SK-N-SH (cell line): Measurements from ENCODE around the gene CD320. TPM values are rescaled to one million over a fixed set of nuclear protein-coding genes. Genes with fewer than 3 reads are reported as not detected.

Source experiments
- CTCF ChIA-PET: fragments of 300-600, 350-600 bp; formaldehyde crosslinking; extraction: SDS; loops from one replicate; lab custom pipeline; 2021; lab: Yijun Ruan, JAX
- POLR2A ChIA-PET: fragments of 350-600 bp; sonication (Branson Sonifier 250); formaldehyde crosslinking; extraction: SDS; loops from one replicate; lab custom pipeline; 2020; ENCODE audit warnings: antibody characterized with exemption, inconsistent platforms; lab: Yijun Ruan, JAX
- DNase-seq: peaks from one replicate; pipeline ENCODE4 v3.0.0; 2012
- H2AFZ ChIP-seq: fragments of 200-600 bp; sonication (generic); 2 replicates; pipeline ENCODE4 v1.8.1; 2016; ENCODE audit warnings: antibody characterized with exemption, mild to moderate bottlenecking, low read depth
- H3F3A ChIP-seq: fragments of 200-600 bp; sonication (generic); replicated peaks from 2 replicates; pipeline ENCODE3; 2016; ENCODE audit warnings: antibody characterized with exemption, mild to moderate bottlenecking; ENCODE audit not compliant: insufficient read depth
- H3K27ac ChIP-seq, 2 experiments: fragments of 200-500 bp in 1 of 2; fragments of 200-600 bp in 1 of 2; sonication (Bioruptor generic) in 1 of 2; sonication (generic), shearing (Covaris generic) in 1 of 2; 2 replicates each; pipeline versions ENCODE4 v1.5.1 to v1.6.1; 2014 to 2016; ENCODE audit warnings: low read depth in 2 of 2, inconsistent platforms in 1 of 2, low read length in 1 of 2, mild to moderate bottlenecking in 1 of 2, mixed read lengths in 1 of 2
- H3K27me3 ChIP-seq: fragments of 200-600 bp; sonication (generic), shearing (Covaris generic); 2 replicates; pipeline ENCODE4 v1.6.1; 2016; ENCODE audit warnings: mixed run types; ENCODE audit not compliant: insufficient read depth
- H3K36me3 ChIP-seq, 2 experiments: fragments of 200-500 bp in 1 of 2; fragments of 200-600 bp in 1 of 2; sonication (Bioruptor generic) in 1 of 2; sonication (generic) in 1 of 2; replicated peaks in 1 of 2; 2 replicates each; pipeline versions ENCODE3 to v1.5.1; 2014 to 2016; ENCODE audit warnings: low read length in 1 of 2, mild to moderate bottlenecking in 1 of 2; ENCODE audit not compliant: insufficient read depth in 2 of 2, control insufficient read depth in 1 of 2
- H3K4me1 ChIP-seq, 2 experiments: fragments of 200-500 bp in 1 of 2; fragments of 200-600 bp in 1 of 2; sonication (Bioruptor generic) in 1 of 2; sonication (generic), shearing (Covaris generic) in 1 of 2; 2 replicates each; pipeline versions ENCODE4 v1.5.1 to v1.6.1; 2014 to 2016; ENCODE audit warnings: low read depth in 1 of 2, low read length in 1 of 2, mixed run types in 1 of 2; ENCODE audit not compliant: insufficient read depth in 2 of 2, control insufficient read depth in 1 of 2
- H3K4me2 ChIP-seq: fragments of 200-600 bp; sonication (generic), shearing (Covaris generic); 2 replicates; pipeline ENCODE4 v1.6.1; 2017; ENCODE audit warnings: mixed run types
- H3K4me3 ChIP-seq, 2 experiments: fragments of 200-500 bp in 1 of 2; fragments of 200-600 bp in 1 of 2; sonication (Bioruptor generic) in 1 of 2; sonication (generic), shearing (Covaris generic) in 1 of 2; 2 replicates each; pipeline versions ENCODE4 v1.5.1 to v1.8.1; 2014 to 2016; ENCODE audit warnings: low read depth in 2 of 2, inconsistent platforms in 1 of 2, low read length in 1 of 2, mild to moderate bottlenecking in 1 of 2, mixed read lengths in 1 of 2, moderate library complexity in 1 of 2
- H3K79me2 ChIP-seq: fragments of 200-600 bp; sonication (generic); 2 replicates; pipeline ENCODE4 v1.8.1; 2017; ENCODE audit warnings: mild to moderate bottlenecking; ENCODE audit not compliant: insufficient read depth
- H3K9ac ChIP-seq: fragments of 200-600 bp; sonication (generic); 2 replicates; pipeline ENCODE4 v1.6.1; 2017; ENCODE audit warnings: mixed run types
- H3K9me2 ChIP-seq: fragments of 200-600 bp; sonication (generic); 2 replicates; pipeline ENCODE4 v1.6.1; 2017; ENCODE audit warnings: mixed run types
- H3K9me3 ChIP-seq: fragments of 200-600 bp; sonication (generic); 2 replicates; pipeline ENCODE4 v1.6.1; 2017; ENCODE audit warnings: mixed run types, mild to moderate bottlenecking, moderate library complexity
- H4K20me1 ChIP-seq: fragments of 200-600 bp; sonication (generic); 2 replicates; pipeline ENCODE4 v1.6.1; 2017; ENCODE audit warnings: mild to moderate bottlenecking, mixed run types; ENCODE audit not compliant: insufficient read depth
- CTCF ChIP-seq: fragments of 200-600 bp; sonication (generic); IDR thresholded peaks from 2 replicates; pipeline ENCODE4 v1.6.1; 2017; ENCODE audit warnings: antibody characterized with exemption, mild to moderate bottlenecking, moderate library complexity
- RAD21 ChIP-seq: IDR thresholded peaks from 2 replicates; pipeline ENCODE4 v1.6.1; 2012; ENCODE audit warnings: mild to moderate bottlenecking, low read length
- RCOR1 ChIP-seq: fragments of 150-350 bp; IDR thresholded peaks from 2 replicates; pipeline ENCODE4 v1.6.1; 2017; ENCODE audit warnings: antibody characterized with exemption, low read length
- SMC3 ChIP-seq: IDR thresholded peaks from 2 replicates; pipeline ENCODE4 v1.6.1; 2012; ENCODE audit warnings: low read depth, low read length, improper control_type of control experiment
- USF2 ChIP-seq: fragments of 150-350 bp; IDR thresholded peaks from 2 replicates; pipeline ENCODE4 v1.6.1; 2017; ENCODE audit warnings: antibody characterized with exemption, low read length, low read depth, borderline replicate concordance
- ZBTB33 ChIP-seq: IDR thresholded peaks from 2 replicates; pipeline ENCODE4 v1.4.0; 2012; ENCODE audit warnings: low read depth, borderline replicate concordance
- WGBS: methylation state at CpG from one replicate; pipeline ENCODE4 v1.1.6; 2017; ENCODE audit warnings: low lambda C conversion rate; 5-methylcytosine and 5-hydroxymethylcytosine counted together
- polyA plus RNA-seq, 3 experiments: library from polyadenylated mRNA; depleted of rRNA; stranded (reverse); fragments of >200 nt; gene quantifications; 2 replicates each; pipeline ENCODE4 v1.2.3, GENCODE V29; 2012
- TF ChIP-seq, protein P1 (sequence below): fragments of 150-350 bp; IDR thresholded peaks from 2 replicates; pipeline ENCODE4 v1.6.1; 2016; ENCODE audit warnings: mild to moderate bottlenecking, low read depth, low read length

Gene CD320
- polyA plus RNA-seq, 1 of the 3 experiments (the other 2 are of a cell fraction), result 129 TPM

GRCh38 chr19:8253678-8254077, 54.5 kb downstream of the CD320 start:
- WGBS, result 67% methylated on average over 12 of the region's 12 CpGs
- H3K4me1 ChIP-seq, result no peaks in the 10 kb centered on the region; a peak in 1 of 4 replicates
- H3K36me3 ChIP-seq, result no peaks in the 10 kb centered on the region
- no peaks in the 10 kb centered on the region for H3K9me3 ChIP-seq
- H3K9ac ChIP-seq, result no peak overlapping the region
- H3K79me2 ChIP-seq, result no peaks in the 10 kb centered on the region
- no peaks in the 10 kb centered on the region for H4K20me1 ChIP-seq
- H3K9me2 ChIP-seq, result no peaks in the 10 kb centered on the region
- H3F3A ChIP-seq, result peaks cover 8% of the 10 kb centered on the region
- H3K27ac ChIP-seq, result no peak overlapping the region
- TF ChIP-seq ZBTB33, result no peak
- no peak for DNase-seq
- no peak overlapping the region for H2AFZ ChIP-seq
- no peaks in the 10 kb centered on the region for H3K27me3 ChIP-seq
- H3K4me3 ChIP-seq, result no peak overlapping the region
- no peak overlapping the region for H3K4me2 ChIP-seq
- POLR2A ChIA-PET, result interaction anchor here (0.9 kb wide), 1 partner anchor 114 kb away, joined by 5 read pairs; no protein-coding TSS in a partner anchor
- CTCF ChIA-PET, result interaction anchor here (0.6 to 6.5 kb wide), 21 partner anchors 8 to 309 kb away, joined by 3 to 68 read pairs (median 4); partner anchors contain the start of genes CERS4 and TIMM44

GRCh38 chr19:8252922-8253589, 55.1 kb downstream of the CD320 start:
- Histone ChIP-seq H3K36me3 (no peaks in the 10 kb centered on the region), H3K79me2 (no peaks in the 10 kb centered on the region), H3F3A (peaks cover 8% of the 10 kb centered on the region), H3K9ac (no peak overlapping the region), H3K4me3 (no peak overlapping the region; a peak in 1 of 4 replicates), H3K27me3 (no peaks in the 10 kb centered on the region), H3K9me2 (no peaks in the 10 kb centered on the region), H2AFZ (no peak overlapping the region), H3K9me3 (no peaks in the 10 kb centered on the region), H4K20me1 (no peaks in the 10 kb centered on the region), H3K4me1 (no peaks in the 10 kb centered on the region; a peak in 1 of 4 replicates), H3K4me2 (no peak overlapping the region), H3K27ac (no peak overlapping the region)
- CTCF ChIA-PET, result interaction anchor here (0.6 to 6.5 kb wide), 24 partner anchors 9 to 309 kb away, joined by 3 to 68 read pairs (median 4); partner anchors contain the start of genes CERS4 and TIMM44
- TF ChIP-seq USF2, result no peak
- TF ChIP-seq CTCF, result peak; percentile 94
- peak; percentile 99 for TF ChIP-seq SMC3
- peak; percentile 100 for TF ChIP-seq RAD21
- TF ChIP-seq, protein P1, sequence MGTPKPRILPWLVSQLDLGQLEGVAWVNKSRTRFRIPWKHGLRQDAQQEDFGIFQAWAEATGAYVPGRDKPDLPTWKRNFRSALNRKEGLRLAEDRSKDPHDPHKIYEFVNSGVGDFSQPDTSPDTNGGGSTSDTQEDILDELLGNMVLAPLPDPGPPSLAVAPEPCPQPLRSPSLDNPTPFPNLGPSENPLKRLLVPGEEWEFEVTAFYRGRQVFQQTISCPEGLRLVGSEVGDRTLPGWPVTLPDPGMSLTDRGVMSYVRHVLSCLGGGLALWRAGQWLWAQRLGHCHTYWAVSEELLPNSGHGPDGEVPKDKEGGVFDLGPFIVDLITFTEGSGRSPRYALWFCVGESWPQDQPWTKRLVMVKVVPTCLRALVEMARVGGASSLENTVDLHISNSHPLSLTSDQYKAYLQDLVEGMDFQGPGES, result no peak
- no peak for TF ChIP-seq RCOR1
- 23% methylated on average over 8 of the region's 13 CpGs for WGBS
- peak; percentile 95 for DNase-seq
- POLR2A ChIA-PET, result interaction anchor here (0.9 to 1.0 kb wide), 2 partner anchors 15 to 113 kb away, joined by 4 to 5 read pairs; no protein-coding TSS in a partner anchor

Other genes starting within 250 kb of the CD320 start
- not detected in 2 replicates for gene FBN3, start 158.8 kb downstream of the CD320 start, polyA plus RNA-seq (2012; rRNA removed)
- gene CERS4, start 99.0 kb downstream of the CD320 start, polyA plus RNA-seq (2012; rRNA removed), result 36.5 and 41.4 TPM in 2 replicates
- gene NDUFA7, start 13.0 kb upstream of the CD320 start, polyA plus RNA-seq (2012; rRNA removed), result 107 and 111 TPM in 2 replicates
- gene RPS28, start 13.1 kb upstream of the CD320 start, polyA plus RNA-seq (2012; rRNA removed), result 410 and 601 TPM in 2 replicates
- 0.51 and 0.91 TPM in 2 replicates for gene KANK3, start 34.9 kb upstream of the CD320 start, polyA plus RNA-seq (2012; rRNA removed)
- 62.5 and 71.2 TPM in 2 replicates for gene ANGPTL4, start 55.8 kb upstream of the CD320 start, polyA plus RNA-seq (2012; rRNA removed)
- gene RAB11B, start 82.0 kb upstream of the CD320 start, polyA plus RNA-seq (2012; rRNA removed), result 70.5 and 127 TPM in 2 replicates
- gene MARCHF2, start 104.9 kb upstream of the CD320 start, polyA plus RNA-seq (2012; rRNA removed), result 52.9 and 57.2 TPM in 2 replicates
- gene HNRNPM, start 136.6 kb upstream of the CD320 start, polyA plus RNA-seq (2012; rRNA removed), result 178 and 205 TPM in 2 replicates
- gene PRAM1, start 194.3 kb upstream of the CD320 start, polyA plus RNA-seq (2012; rRNA removed), result 0.15 and 0.18 TPM in 2 replicates
- gene ZNF414, start 205.8 kb upstream of the CD320 start, polyA plus RNA-seq (2012; rRNA removed), result 12.2 and 17.0 TPM in 2 replicates